ENCODE measurements around the gene NDUFAF7.
A peak's percentile ranks its signal among the peaks of the same experiment; 100 is the strongest.
"Not testable (repeated sequence)": the region's sequence is repeated elsewhere in the genome, so short reads cannot be mapped to it uniquely, and the experiment has no call there.

Gene NDUFAF7

DNA sequence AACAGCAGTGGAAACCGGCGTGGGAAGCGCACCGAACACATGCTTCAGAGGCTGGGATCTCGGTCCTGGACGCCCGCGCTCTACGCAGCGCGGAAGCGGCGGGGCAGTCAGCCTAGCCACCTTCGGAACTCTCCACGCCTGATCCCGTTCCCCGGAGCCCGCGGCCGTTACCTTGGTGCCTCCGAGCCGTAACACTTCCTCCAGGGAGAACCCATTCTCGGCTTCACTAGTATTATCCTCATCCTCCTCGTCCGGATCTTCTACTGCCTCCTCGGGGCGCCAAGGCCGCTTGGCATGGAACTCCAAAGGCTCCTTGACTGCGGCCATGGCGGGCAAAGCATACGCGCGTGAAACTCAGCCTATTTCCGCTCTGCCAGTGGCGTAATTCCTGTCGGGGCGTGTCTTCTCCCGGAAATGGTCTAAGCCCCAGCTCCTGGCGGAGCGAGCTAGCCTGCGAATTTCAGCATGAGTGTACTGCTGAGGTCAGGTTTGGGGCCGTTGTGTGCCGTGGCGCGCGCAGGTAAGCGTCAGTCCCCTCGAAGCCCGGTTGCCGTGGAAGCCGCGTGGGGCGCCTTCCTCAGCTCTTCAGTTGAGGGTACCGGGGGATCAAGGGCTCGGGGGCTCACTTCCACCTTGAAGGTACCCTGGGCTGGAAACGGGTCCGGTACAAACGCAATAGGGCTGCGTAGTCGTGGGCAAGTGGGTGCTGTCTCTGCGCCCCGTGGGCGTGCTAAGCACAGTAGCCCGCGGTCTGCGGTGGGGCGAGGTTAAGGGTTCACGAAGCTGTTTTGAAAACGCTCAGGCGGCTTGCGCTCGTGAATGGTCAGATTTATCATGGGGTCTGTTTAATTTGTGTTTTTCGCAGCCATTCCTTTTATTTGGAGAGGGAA, at the start of gene NDUFAF7, which contains the start of gene CEBPZ:
Gene NDUFAF7 (plus strand): TSS at position 418 of the 890 bp plus-strand sequence. CDS start 48 bp downstream, at position 466.
Gene CEBPZ (minus strand): TSS at position 356 of the 890 bp plus-strand sequence. CDS start 29 bp downstream, at position 327.
- peak; percentile 97 for DNase-seq (ENCODE audit: low read depth)

GRCh38 chr2:37181726-37182684, 49.5 kb upstream of the NDUFAF7 start:
- DNase-seq (ENCODE audit: low read depth): peak; percentile 76

GRCh38 chr2:37188570-37188969, 42.9 kb upstream of the NDUFAF7 start, which contains the start of gene SULT6B1:
TSS of gene SULT6B1 (minus strand) at chr2:37188670. CDS start at chr2:37188640, 30 bp downstream.
- DNase-seq (ENCODE audit: low read depth): no peak

GRCh38 chr2:37189452-37190153, 41.9 kb upstream of the NDUFAF7 start:
- DNase-seq (ENCODE audit: low read depth): peak; percentile 97

GRCh38 chr2:37190290-37190689, 41.2 kb upstream of the NDUFAF7 start:
- no peak for DNase-seq (ENCODE audit: low read depth)

DNA sequence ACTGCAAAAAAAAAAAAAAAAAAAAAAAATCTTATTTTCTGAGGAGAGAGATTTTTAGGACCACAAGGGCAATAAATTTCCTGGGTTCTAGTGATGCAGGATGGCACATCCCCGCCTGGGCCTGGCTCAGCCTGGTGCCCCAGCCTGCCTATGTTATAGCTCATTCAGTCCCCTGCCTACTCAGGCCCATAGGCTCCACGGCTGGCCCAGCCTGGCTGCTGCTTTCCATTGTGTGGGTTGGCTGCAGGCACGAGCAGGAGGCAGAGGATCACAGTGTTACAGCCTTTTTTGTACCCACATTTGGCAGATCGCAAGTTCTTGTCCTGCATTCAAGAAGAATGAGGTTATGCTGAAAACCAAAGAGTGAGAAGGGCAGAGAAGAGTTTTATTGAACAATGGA, 40.2 kb upstream of the NDUFAF7 start:
- no peak for DNase-seq (ENCODE audit: low read depth)

DNA sequence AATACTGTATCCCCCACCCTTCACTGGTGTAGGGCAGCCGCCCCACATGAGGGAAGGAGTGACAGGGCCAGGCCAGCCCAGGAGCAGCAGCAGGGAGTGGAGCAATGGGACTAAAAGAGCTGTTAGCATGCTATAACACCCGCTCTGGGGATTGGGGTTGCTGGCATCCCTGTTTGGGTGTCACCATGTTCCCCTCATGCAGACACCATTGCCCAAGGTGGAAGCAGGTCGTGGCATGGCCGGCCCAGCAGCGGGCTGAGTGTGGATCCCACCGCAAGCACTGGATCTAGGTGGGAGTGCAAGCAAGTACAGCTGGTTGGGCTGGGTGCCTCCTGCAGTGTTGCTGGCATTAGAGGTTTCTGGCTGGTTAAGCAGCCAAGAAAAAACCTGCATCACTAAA, 39.7 kb upstream of the NDUFAF7 start:
- no peak for DNase-seq (ENCODE audit: low read depth)

GRCh38 chr2:37192551-37192950, 38.9 kb upstream of the NDUFAF7 start:
- DNase-seq (ENCODE audit: low read depth): no peak

- DNase-seq (ENCODE audit: low read depth): not testable (repeated sequence)
These were observed 35.6 kb upstream of the NDUFAF7 start for GRCh38 chr2:37195862-37196319.

DNA sequence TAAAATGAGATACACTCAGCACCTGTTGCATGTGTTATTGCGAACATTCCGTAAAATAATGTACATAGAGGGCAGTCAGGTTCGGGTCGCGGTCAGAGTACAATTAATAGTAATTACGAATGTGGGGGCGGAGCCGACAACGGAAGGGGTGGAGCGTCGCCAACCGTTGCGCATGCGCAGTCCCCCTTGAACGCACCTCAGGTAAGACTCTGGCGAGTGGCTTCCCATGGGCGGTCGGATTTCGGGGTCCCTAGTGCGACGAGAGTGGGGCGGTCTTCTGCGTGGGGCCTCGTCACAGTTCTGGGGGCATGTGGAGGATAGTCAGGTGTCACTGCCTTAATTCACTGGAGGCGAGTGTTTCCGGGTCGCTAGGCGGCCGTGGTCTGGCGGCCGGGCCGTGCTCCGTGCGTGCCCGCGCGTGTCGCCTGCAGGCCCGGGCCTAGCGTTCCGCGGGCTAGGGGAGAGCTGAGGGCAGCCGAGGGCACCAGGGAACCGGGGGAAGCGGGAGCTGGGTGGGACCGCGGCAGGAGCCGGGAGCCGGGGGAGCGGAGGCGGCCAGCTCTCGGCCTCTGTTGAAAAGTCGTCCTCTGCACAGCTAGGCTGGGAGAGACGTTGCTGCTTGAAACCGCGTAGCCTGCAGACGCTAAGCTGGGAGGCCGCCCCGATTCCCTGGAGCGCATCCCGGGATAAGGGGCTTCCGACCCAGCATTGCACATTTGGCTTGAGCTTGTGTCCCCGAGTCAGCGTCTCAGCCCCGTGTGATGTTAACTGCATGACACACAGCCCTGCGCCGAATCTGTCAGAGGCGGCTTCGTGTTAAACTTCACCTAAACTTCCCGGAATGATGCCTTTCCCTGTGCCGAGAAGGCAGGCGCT, 34.9 kb upstream of the NDUFAF7 start, which contains the start of gene CEBPZOS:
Gene CEBPZOS (plus strand): TSS at position 177 of the 876 bp plus-strand sequence. CDS start 3,209 bp downstream, outside the sequence.
- DNase-seq (ENCODE audit: low read depth): peak; percentile 68

DNA sequence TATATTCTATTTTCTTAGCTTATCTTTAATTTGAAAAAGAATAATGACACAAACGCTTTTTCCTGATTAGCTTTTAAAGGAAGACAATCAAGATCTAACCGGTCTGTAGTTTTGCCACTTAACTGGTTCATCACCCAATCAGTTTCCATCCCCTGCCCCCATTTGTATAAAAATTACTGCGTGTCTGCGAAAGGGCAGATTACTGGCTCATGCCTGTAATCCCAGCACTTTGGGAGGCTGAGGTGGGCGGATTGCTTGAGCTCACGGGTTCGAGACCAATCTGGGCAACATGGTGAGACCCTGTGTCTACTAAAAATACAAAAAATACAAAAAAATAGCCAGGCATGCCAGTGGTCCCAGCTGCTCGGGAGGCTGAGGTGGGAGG, 32.8 kb upstream of the NDUFAF7 start:
- DNase-seq (ENCODE audit: low read depth): no peak

- DNase-seq (ENCODE audit: low read depth): peak; percentile 64
These were observed 30.2 kb upstream of the NDUFAF7 start for GRCh38 chr2:37201208-37201607.

DNA sequence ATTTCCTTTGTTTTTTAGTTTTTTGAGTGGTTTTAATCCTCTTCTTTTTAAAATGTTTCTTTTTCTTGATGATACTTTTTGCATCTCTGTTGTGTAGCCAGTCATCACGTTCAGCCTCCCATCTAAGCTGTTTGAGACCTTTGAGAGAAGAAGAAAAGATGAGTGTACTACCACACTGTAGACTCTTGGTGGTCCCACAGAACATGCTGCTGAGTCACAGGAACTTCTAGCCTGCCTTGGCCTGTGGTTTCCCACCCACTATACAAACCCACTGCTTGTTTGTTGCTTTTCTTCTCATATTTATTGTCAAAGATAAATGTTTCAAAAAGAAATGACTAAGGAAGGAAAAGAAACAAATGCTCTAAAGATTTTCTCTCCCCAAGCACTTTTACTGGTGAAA, 29.7 kb upstream of the NDUFAF7 start:
- DNase-seq (ENCODE audit: low read depth): peak; percentile 63

DNA sequence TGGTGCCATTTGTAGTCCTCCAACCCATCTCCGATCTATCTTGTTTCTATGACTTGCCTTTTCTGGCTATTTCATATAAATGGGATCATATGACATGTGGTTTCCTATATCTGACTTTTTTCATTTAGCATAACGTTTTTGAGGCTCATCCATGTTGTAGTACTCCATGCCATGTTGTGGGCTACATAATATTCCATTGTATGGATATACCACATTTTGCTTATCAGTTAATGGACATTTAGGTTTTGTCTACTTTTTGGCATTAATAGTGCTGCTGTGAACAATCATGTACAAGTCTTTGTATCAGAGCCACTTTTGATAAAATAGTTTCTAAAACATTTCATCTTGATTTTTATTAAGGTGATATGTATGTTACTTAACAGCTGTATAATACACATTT, 27.8 kb upstream of the NDUFAF7 start:
- DNase-seq (ENCODE audit: low read depth): no peak

DNA sequence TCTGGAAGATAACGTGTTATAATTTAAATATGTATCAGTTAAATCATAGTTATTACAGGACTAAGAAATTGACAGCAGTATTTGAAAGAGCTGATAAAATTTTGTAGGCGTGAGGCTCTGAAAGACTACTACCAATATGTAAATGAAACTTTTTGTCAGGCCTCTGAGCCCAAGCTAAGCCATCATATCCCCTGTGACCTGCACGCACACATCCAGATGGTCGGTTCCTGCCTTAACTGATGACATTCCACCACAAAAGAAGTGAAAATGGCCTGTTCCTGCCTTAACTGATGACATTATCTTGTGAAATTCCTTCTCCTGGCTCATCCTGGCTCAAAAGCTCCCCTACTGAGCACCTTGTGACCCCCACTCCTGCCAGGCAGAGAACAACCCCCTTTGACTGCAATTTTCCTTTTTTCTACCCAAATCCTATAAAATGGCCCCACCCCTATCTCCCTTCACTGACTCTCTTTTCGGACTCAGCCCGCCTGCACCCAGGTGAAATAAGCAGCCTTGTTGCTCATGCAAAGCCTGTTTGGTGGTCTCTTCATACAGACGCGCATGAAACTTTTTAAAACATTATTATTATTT, 26.3 kb upstream of the NDUFAF7 start:
- DNase-seq (ENCODE audit: low read depth): not testable (repeated sequence)

GRCh38 chr2:37205689-37206341, 25.6 kb upstream of the NDUFAF7 start:
- no peak for DNase-seq (ENCODE audit: low read depth)

- not testable (repeated sequence) for DNase-seq (ENCODE audit: low read depth)
These were observed 24.7 kb upstream of the NDUFAF7 start for GRCh38 chr2:37206760-37207159.

- DNase-seq (ENCODE audit: low read depth): peak; percentile 67
These were observed 20.2 kb upstream of the NDUFAF7 start for GRCh38 chr2:37211212-37211611.

GRCh38 chr2:37211939-37212338, 19.5 kb upstream of the NDUFAF7 start:
- DNase-seq (ENCODE audit: low read depth): peak; percentile 33

Measured in iris pigment epithelial cell (primary cell).